Activated T-helper 1 cell treated with anti-CD3 and anti-CD28 coated beads, Interleukin-12 subunit alpha, Interleukin-12 subunit beta, Interleukin-2, Interleukin-4 antibody, amounts not matched to agents 30 ng/mL and 10 ng/mL and 1 ng/mL, durations not matched to agents 14 hours and 24 hours and 36 hours (primary cell): ENCODE results near the gene MTHFD1. TPM values are rescaled to one million over a fixed set of nuclear protein-coding genes. Genes with fewer than 3 reads are reported as not detected.

Experiments
- DNase-seq: peaks from one replicate; pipeline ENCODE4 v3.0.0; 2021; ENCODE audit warnings: low spot score
- H3K27ac Mint-ChIP-seq: one replicate; pipeline ENCODE4 v1.8.0; 2021; ENCODE audit warnings: mild to moderate bottlenecking, mixed read lengths
- H3K27me3 Mint-ChIP-seq: one replicate; pipeline ENCODE4 v1.8.0; 2022; ENCODE audit warnings: mild to moderate bottlenecking, moderate library complexity, mixed read lengths; ENCODE audit not compliant: insufficient read depth
- H3K36me3 Mint-ChIP-seq: one replicate; pipeline ENCODE4 v1.8.0; 2021; ENCODE audit warnings: low read depth, mixed read lengths
- H3K4me1 Mint-ChIP-seq: one replicate; pipeline ENCODE4 v1.8.0; 2021; ENCODE audit warnings: low read depth, mixed read lengths
- H3K4me3 Mint-ChIP-seq: one replicate; pipeline ENCODE4 v1.8.0; 2021; ENCODE audit warnings: mild to moderate bottlenecking, moderate library complexity, mixed read lengths
- H3K9me3 Mint-ChIP-seq: one replicate; pipeline ENCODE4 v1.8.0; 2021; ENCODE audit warnings: mixed read lengths
- intact Hi-C: fragments of 100-400 bp; cut with micrococcal nuclease; formaldehyde crosslinking; loops from one replicate; pipeline ENCODE4 v1.15.1; 2024
- total RNA-seq: library from RNA; stranded (reverse); gene quantifications from 2 replicates; pipeline ENCODE4 v1.2.3, GENCODE V29; 2022

MTHFD1 gene
- total RNA-seq, 1 donor from 2014 or later = 244 TPM

GRCh38 chr14:64493455-64493854 is 105.3 kb downstream of the MTHFD1 start:
- Mint-ChIP-seq H3K4me3 (no peak overlapping the region), H3K27ac (no peak overlapping the region), H3K9me3 (no peaks in the 10 kb centered on the region), H3K4me1 (peaks cover 44% of the 10 kb centered on the region), H3K27me3 (no peaks in the 10 kb centered on the region), H3K36me3 (peaks cover 42% of the 10 kb centered on the region)
- intact Hi-C loops = no loop called here
- DNase-seq = no peak

GRCh38 chr14:64495252-64495651 is 107.1 kb downstream of the MTHFD1 start:
- intact Hi-C loops = no loop called here
- Mint-ChIP-seq H3K27ac (peak overlapping the region; percentile 18), H3K36me3 (peaks cover 48% of the 10 kb centered on the region), H3K4me3 (no peak overlapping the region), H3K4me1 (peaks cover 53% of the 10 kb centered on the region), H3K9me3 (no peaks in the 10 kb centered on the region), H3K27me3 (no peaks in the 10 kb centered on the region)
- DNase-seq = no peak

GRCh38 chr14:64496764-64497163 is 108.6 kb downstream of the MTHFD1 start:
- DNase-seq = no peak
- no peaks in the 10 kb centered on the region for H3K9me3 Mint-ChIP-seq
- peaks cover 52% of the 10 kb centered on the region for H3K4me1 Mint-ChIP-seq
- no peak overlapping the region for H3K4me3 Mint-ChIP-seq
- H3K27me3 Mint-ChIP-seq = no peaks in the 10 kb centered on the region
- H3K27ac Mint-ChIP-seq = no peak overlapping the region
- intact Hi-C loops = no loop called here
- H3K36me3 Mint-ChIP-seq = peaks cover 40% of the 10 kb centered on the region

GRCh38 chr14:64500088-64500487 is 111.9 kb downstream of the MTHFD1 start:
- H3K36me3 Mint-ChIP-seq = peaks cover 35% of the 10 kb centered on the region
- H3K4me3 Mint-ChIP-seq = peak overlapping the region; percentile 76
- intact Hi-C loops = loop anchor here (2.0 to 10.0 kb wide), 5 partner anchors 21 to 1025 kb away; partner anchors contain the start of genes MAX and PPP2R5E
- H3K27ac Mint-ChIP-seq = peak overlapping the region; percentile 66
- no peaks in the 10 kb centered on the region for H3K9me3 Mint-ChIP-seq
- DNase-seq = no peak
- peaks cover 2% of the 10 kb centered on the region for H3K27me3 Mint-ChIP-seq
- peaks cover 48% of the 10 kb centered on the region for H3K4me1 Mint-ChIP-seq

GRCh38 chr14:64501411-64502171 is 113.4 kb downstream of the MTHFD1 start:
- DNase-seq = no peak
- H3K9me3 Mint-ChIP-seq = no peaks in the 10 kb centered on the region
- peak overlapping the region; percentile 96 for H3K27ac Mint-ChIP-seq
- peak overlapping the region; percentile 96 for H3K4me3 Mint-ChIP-seq
- H3K4me1 Mint-ChIP-seq = peaks cover 60% of the 10 kb centered on the region
- H3K36me3 Mint-ChIP-seq = peaks cover 37% of the 10 kb centered on the region
- H3K27me3 Mint-ChIP-seq = peaks cover 2% of the 10 kb centered on the region
- intact Hi-C loops = loop anchor here (2.0 to 10.0 kb wide), 7 partner anchors 23 to 1027 kb away; partner anchors contain the start of genes MAX and PPP2R5E

GRCh38 chr14:64502456-64502855 is 114.3 kb downstream of the MTHFD1 start:
- Mint-ChIP-seq H3K4me1 (peaks cover 61% of the 10 kb centered on the region), H3K9me3 (no peaks in the 10 kb centered on the region), H3K36me3 (peaks cover 35% of the 10 kb centered on the region), H3K4me3 (peak overlapping the region; percentile 96), H3K27me3 (peaks cover 2% of the 10 kb centered on the region), H3K27ac (peak overlapping the region; percentile 96)
- DNase-seq = peak; percentile 8
- intact Hi-C loops = loop anchor here (2.0 to 10.0 kb wide), 6 partner anchors 36 to 1028 kb away; partner anchors contain the start of genes MAX and PPP2R5E

GRCh38 chr14:64502887-64503433 is 114.8 kb downstream of the MTHFD1 start:
- intact Hi-C loops = loop anchor here (1.0 to 10.0 kb wide), 10 partner anchors 8 to 1028 kb away; partner anchors contain the start of genes HSPA2, MAX, MTHFD1 and PPP2R5E
- no peak for DNase-seq
- peak overlapping the region; percentile 96 for H3K4me3 Mint-ChIP-seq
- peaks cover 61% of the 10 kb centered on the region for H3K4me1 Mint-ChIP-seq
- no peaks in the 10 kb centered on the region for H3K9me3 Mint-ChIP-seq
- peak overlapping the region; percentile 96 for H3K27ac Mint-ChIP-seq
- peaks cover 33% of the 10 kb centered on the region for H3K36me3 Mint-ChIP-seq
- peaks cover 2% of the 10 kb centered on the region for H3K27me3 Mint-ChIP-seq

- peaks cover 2% of the 10 kb centered on the region for H3K27me3 Mint-ChIP-seq
- H3K9me3 Mint-ChIP-seq = no peaks in the 10 kb centered on the region
- H3K27ac Mint-ChIP-seq = peak within 1 kb of the TSS; percentile 100
- intact Hi-C loops = loop anchor here (1.0 to 10.0 kb wide), 10 partner anchors 8 to 1029 kb away; partner anchors contain the start of genes HSPA2, MAX, MTHFD1 and PPP2R5E
- peak; percentile 96 for DNase-seq
- peaks cover 68% of the 10 kb centered on the region for H3K4me1 Mint-ChIP-seq
- H3K36me3 Mint-ChIP-seq = peaks cover 35% of the 10 kb centered on the region
- peak within 1 kb of the TSS; percentile 96 for H3K4me3 Mint-ChIP-seq
Observed at GRCh38 chr14:64503434-64504309, 115.5 kb downstream of the MTHFD1 start, which contains the start of gene ZBTB25. Gene ZBTB25, minus strand, starts transcription at chr14:64503838. Its CDS starts 13,305 bp downstream, at chr14:64490533.

GRCh38 chr14:64504310-64504896 is 116.2 kb downstream of the MTHFD1 start, which contains the start of gene ZBTB1:
Gene ZBTB1, plus strand, starts transcription at chr14:64504770. Its CDS starts 16,735 bp downstream, at chr14:64521505.
- DNase-seq = peak; percentile 79
- intact Hi-C loops = loop anchor here (5.0 to 10.0 kb wide), 4 partner anchors 330 to 1030 kb away; partner anchors contain the start of genes MAX and PPP2R5E
- Mint-ChIP-seq H3K4me3 (peak within 1 kb of the TSS; percentile 97), H3K27ac (peak within 1 kb of the TSS; percentile 100), H3K4me1 (peaks cover 74% of the 10 kb centered on the region), H3K9me3 (no peaks in the 10 kb centered on the region), H3K36me3 (peaks cover 31% of the 10 kb centered on the region), H3K27me3 (peaks cover 2% of the 10 kb centered on the region)

- intact Hi-C loops = loop anchor here (1.0 to 10.0 kb wide), 7 partner anchors 330 to 2002 kb away; partner anchors contain the start of genes CHURC1, GPHN, MAX and PPP2R5E
- Mint-ChIP-seq H3K4me3 (peak overlapping the region; percentile 97), H3K36me3 (peaks cover 26% of the 10 kb centered on the region), H3K27ac (peak overlapping the region; percentile 99), H3K4me1 (peaks cover 72% of the 10 kb centered on the region), H3K27me3 (peaks cover 2% of the 10 kb centered on the region), H3K9me3 (no peaks in the 10 kb centered on the region)
- DNase-seq = peak; percentile 79
Observed at GRCh38 chr14:64504897-64505794, 117.0 kb downstream of the MTHFD1 start.

- H3K27ac Mint-ChIP-seq = peak overlapping the region; percentile 99
- peak overlapping the region; percentile 97 for H3K4me3 Mint-ChIP-seq
- H3K36me3 Mint-ChIP-seq = peaks cover 27% of the 10 kb centered on the region
- DNase-seq = no peak
- peaks cover 2% of the 10 kb centered on the region for H3K27me3 Mint-ChIP-seq
- intact Hi-C loops = loop anchor here (5.0 to 10.0 kb wide), 5 partner anchors 332 to 2001 kb away; partner anchors contain the start of genes GPHN and PPP2R5E
- no peaks in the 10 kb centered on the region for H3K9me3 Mint-ChIP-seq
- peaks cover 74% of the 10 kb centered on the region for H3K4me1 Mint-ChIP-seq
Observed at GRCh38 chr14:64506721-64507120, 118.6 kb downstream of the MTHFD1 start.
